Measurements from ENCODE around the gene HERPUD1.
"Not testable (repeated sequence)": the region's sequence is repeated elsewhere in the genome, so short reads cannot be mapped to it uniquely, and the experiment has no call there.

The HERPUD1 gene

GRCh38 chr16:56953006-56953405 lies 21.1 kb downstream of the HERPUD1 start:
- no peak for DNase-seq (ENCODE audit: low read depth in 2 of 3, low spot score in 2 of 3)

GRCh38 chr16:56956076-56956475 lies 24.1 kb downstream of the HERPUD1 start:
- DNase-seq (ENCODE audit: low read depth in 2 of 3, low spot score in 2 of 3): no peak

GRCh38 chr16:56956756-56957155 lies 24.8 kb downstream of the HERPUD1 start:
- DNase-seq (ENCODE audit: low read depth in 2 of 3, low spot score in 2 of 3): no peak

DNA sequence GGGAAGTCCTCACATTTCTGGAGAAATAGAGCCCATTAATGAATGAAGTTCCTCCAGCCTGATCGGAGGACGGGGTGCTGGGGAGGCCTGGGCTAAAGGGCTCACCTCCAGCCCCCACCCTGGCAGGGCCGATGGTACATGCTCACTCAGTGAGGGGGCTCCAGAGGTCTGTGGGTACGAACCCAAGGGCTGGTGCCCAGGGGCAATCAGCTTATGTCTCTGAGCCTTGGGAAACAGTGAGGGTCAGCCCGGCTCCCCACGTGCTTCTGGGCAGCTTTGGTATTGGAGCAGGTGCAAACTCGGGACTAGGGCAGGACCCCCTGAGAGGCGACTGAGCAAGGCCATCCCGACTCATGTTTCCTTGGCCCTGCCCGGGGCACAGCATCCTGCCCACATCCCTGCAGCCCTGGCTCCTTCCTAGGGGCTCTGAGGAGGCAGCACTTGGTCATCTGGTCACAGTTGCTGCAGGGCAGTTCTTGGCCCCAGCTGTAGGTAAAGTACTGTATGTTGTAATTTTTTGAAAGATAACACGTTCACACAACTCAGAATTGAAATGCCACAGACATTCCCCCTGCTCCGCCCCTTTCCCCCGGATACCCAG lies 28.8 kb downstream of the HERPUD1 start:
- no peak for DNase-seq (ENCODE audit: low read depth in 2 of 3, low spot score in 2 of 3)

- DNase-seq (ENCODE audit: low read depth in 2 of 3, low spot score in 2 of 3): no peak
Observed at GRCh38 chr16:56961386-56961785, 29.4 kb downstream of the HERPUD1 start.

DNA sequence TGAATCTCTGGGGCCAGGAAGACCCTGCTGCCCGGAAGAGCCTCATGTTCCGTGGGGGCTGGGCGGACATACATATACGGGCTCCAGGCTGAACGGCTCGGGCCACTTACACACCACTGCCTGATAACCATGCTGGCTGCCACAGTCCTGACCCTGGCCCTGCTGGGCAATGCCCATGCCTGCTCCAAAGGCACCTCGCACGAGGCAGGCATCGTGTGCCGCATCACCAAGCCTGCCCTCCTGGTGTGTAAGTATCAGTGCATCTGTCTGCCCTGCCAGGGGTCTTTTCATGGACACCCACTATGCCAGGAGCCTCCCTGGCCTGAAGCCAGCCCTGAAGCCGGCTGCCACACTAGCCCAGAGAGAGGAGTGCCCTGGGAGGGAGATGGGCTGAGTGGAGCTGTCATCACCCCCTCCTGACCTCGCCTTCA lies 29.9 kb downstream of the HERPUD1 start, which contains the start of gene CETP:
Gene CETP, plus strand, starts transcription at position 100 of the 431 bp plus-strand sequence. Its CDS starts 30 bp downstream, at position 130.
- DNase-seq (ENCODE audit: low read depth in 2 of 3, low spot score in 2 of 3): no peak

GRCh38 chr16:56964243-56965148 lies 32.6 kb downstream of the HERPUD1 start:
- peak; percentile 82 to 98 (median 96) for DNase-seq (ENCODE audit: low read depth in 2 of 3, low spot score in 2 of 3)

DNA sequence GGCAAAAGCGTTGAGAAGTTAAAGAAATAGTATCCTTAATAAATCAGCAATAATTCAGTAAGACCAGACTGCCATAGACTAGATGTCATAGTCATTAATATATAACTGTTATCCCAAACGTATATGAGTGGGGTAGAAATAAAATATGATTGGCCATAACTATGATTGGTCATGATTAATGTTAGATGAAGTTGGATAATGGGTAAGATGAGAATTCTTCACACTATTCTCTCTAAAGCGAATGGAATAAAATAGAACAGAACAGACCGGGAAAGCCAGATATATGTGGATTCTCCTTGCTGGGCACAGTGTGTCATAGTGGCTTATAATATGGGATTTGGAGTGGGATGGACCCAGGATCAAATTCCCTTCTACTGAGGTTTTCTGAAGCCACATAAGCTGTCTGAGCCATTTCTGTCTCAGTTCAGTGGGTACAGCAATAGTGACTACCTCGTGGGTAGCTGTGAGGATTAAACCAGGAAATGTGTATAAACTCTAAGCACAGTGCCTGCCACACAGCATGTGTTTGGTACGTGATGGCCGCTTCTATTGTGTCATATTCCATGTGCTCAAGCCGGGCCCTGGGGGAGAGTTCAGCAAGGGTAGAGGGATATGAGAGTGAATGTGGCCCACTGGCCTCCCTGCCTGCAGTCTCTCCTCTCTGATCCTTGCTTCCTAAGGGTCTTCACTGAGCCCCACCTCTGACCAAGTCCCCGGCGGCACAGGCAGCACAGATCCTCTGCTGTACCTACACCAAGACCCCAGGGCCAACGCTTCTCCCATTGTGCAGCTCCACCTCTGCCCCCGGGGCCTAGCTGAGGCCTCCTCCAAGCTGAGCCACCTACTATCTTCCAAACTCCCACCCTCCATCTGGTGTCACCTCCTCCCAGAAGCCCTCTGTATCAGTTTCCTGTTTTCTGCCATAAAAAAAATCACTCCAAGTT lies 33.5 kb downstream of the HERPUD1 start:
- DNase-seq (ENCODE audit: low read depth in 2 of 3, low spot score in 2 of 3): no peak

DNA sequence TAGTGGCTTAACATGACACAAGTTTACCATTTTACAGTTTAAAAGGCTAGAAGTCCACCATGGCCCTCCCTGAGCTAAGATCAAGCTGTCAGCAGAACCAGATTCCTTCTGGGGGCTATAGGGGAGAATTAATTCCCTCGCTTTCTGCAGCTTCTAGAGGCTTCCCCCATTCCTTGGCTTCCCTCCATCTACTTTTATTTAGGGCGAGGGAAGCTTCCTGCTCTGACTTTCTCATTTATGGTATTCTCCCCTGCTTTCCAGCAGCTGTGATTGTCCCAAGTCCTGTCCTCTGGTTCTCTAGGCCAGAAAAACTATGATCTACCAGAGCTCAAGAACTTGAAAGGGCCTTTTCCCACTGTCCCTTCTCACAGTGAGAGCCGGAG lies 34.1 kb downstream of the HERPUD1 start:
- no peak for DNase-seq (ENCODE audit: low read depth in 2 of 3, low spot score in 2 of 3)

GRCh38 chr16:56967733-56968132 lies 35.8 kb downstream of the HERPUD1 start:
- no peak for DNase-seq (ENCODE audit: low read depth in 2 of 3, low spot score in 2 of 3)

- DNase-seq (ENCODE audit: low read depth in 2 of 3, low spot score in 2 of 3): no peak
Observed at GRCh38 chr16:56969769-56970168, 37.8 kb downstream of the HERPUD1 start.

- DNase-seq (ENCODE audit: low read depth in 2 of 3, low spot score in 2 of 3): no peak
Observed at GRCh38 chr16:56970934-56971767, 39.2 kb downstream of the HERPUD1 start.

DNA sequence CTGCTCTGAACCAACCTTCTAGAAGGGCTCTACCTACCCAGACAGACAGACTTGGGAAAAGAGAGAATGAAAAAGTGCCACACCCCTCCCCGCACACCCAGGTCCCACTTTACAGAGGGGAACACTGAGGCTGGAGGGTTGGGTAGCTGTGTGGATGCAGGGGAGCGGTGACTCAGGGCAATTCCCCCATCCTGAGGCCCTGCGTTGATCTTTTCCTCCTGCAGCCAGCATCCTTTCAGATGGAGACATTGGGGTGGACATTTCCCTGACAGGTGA lies 39.8 kb downstream of the HERPUD1 start:
- no peak for DNase-seq (ENCODE audit: low read depth in 2 of 3, low spot score in 2 of 3)

DNA sequence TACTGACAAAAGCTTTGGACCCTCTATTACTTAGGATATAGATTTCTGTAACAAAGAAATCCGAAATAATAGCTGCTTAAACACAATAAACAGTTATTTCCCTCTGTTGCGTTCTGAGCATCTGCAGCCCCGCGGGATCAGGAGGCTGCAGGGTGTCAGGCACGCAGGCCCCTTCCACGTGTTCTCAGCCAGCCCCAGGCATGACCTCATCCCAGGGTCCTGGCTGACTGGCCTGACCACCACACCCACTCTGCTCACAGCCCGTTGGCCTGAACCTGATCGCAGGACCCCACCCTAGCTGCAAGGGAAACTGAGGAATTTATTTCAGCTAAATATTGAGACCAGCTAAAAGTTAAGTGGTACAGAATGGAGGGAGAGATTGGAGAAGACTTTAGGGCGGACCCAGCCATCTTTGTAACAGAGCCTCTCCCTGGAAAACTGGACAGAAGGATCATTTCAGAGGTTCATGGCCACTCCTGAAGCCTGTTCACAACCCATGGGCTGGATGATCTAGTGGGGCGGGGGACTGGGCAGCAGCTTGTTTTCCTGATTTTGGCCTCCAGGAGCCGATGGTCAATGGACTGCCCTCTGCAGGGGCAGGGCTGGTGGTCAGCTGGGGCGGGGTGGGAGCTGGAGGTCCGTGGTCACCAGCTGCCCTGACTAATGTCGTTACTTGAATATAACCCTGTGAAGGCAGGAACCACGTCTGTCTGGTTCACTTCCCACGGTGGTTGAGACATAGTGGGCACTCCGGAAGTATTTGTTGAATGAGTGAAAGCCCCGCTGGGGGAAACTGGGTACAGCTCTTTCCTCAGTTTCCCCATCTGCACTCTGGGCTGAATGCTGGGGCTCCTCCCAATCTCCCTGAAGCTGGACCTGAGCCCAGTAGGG lies 40.7 kb downstream of the HERPUD1 start:
- DNase-seq (ENCODE audit: low read depth in 2 of 3, low spot score in 2 of 3): no peak

- no peak for DNase-seq (ENCODE audit: low read depth in 2 of 3, low spot score in 2 of 3)
Observed at GRCh38 chr16:56973294-56973689, 41.4 kb downstream of the HERPUD1 start.

DNA sequence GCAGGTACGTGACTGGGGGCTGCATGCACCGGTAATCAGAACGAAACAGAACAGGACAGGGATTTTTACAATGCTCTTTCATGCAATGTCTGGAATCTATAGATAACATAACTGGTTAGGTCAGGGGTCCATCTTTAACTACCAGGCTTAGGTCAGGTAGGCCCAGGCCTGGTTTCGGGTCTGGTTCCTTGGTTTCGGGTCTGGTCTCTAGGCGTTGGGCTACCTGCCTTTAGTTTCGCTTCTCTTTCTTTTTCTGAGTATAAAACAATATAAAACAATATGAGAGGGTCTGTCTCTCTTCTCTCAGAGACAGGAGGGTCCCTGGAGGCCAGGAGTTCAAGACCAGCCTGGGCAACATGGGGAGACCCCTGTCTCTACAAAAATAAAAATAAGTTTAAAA lies 42.0 kb downstream of the HERPUD1 start:
- DNase-seq (ENCODE audit: low read depth in 2 of 3, low spot score in 2 of 3): not testable (repeated sequence)

DNA sequence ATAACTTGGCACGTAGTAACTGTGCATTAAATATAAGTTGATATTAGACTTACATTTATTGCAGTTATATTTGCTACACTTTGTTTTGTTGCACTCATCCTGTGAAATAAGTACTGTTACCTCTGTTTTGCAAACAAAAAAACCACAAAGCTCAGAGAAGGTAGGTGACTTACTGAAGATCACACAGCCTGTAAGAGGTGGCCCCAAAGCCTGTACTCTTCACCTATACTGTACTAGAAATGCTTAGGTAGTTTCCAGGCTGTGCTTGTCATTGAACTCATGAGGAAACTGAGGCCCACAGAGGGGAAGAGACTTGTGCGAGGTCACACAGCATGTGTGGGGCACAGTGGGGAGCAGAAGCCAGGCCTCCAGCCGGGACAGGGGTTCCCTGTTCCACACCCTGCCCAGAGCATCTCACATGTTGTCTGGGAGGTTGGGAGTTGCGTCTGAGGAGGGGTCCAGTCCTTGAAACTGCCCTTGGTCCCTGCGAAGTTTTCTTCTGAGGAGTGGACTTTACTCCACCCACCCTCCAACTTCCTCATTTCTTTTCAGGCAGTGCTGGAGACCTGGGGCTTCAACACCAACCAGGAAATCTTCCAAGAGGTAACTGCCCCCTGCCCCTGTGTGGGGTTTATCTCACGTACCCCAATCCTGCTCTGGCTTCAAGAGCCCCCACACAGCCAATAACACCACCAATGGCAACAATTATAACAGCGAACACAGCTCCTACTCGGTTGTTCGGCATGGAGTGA lies 42.8 kb downstream of the HERPUD1 start:
- DNase-seq (ENCODE audit: low read depth in 2 of 3, low spot score in 2 of 3): no peak

DNA sequence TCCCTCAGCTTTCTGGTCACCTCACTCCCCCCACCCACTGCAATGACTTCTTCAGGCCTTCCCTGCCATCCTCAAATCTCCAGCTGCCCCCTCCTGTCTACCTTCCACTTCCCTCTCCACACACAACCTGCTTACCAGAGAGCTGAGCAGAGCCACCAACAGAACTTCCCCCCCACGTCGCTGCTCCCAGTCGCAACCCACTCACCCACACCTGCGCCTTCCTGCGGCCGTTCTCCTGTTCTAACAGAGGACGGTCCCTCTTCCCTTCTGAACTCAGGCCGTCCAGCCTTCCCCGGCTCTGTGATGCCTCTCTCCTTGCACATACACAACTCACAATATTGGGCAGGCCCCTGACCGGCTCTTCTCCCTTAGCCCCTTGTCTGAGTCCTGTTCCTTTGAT lies 43.8 kb downstream of the HERPUD1 start:
- DNase-seq (ENCODE audit: low read depth in 2 of 3, low spot score in 2 of 3): no peak

DNA sequence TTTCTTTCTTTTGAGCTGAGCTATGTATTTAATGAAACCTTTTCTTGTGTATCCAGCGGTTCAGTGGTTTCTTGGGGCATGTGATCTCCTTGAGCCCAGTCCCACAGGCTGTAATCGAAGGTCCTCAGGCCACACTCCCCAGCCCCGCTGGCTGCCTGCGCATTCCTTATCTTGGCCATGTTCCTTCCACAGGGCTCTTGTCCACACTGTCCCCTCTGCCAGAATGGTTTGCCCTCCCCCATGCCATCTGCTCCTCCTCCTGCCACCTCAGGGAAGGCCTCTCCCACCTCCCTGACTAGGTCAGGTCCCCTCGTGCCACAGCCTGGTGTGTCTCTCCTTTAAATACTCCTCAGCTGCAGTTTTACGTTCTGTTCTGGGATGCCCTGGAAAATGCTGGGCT lies 45.3 kb downstream of the HERPUD1 start:
- DNase-seq (ENCODE audit: low read depth in 2 of 3, low spot score in 2 of 3): no peak

Data from activated CD8-positive, alpha-beta memory T cell treated with anti-CD3 and anti-CD28 coated beads for 48 hours (primary cell).